Effector memory CD4-positive, alpha-beta T cell (primary cell): ENCODE data around the gene OR8D2.

Experiments
- DNase-seq, 3 donors: peaks; one replicate each; pipeline ENCODE4 v3.0.0-alpha.2; 2020
- H3K27ac ChIP-seq: 2 replicates; pipeline ENCODE4 v1.7.0; 2013; ENCODE audit warnings: mild to moderate bottlenecking, low read length, moderate library complexity; ENCODE audit not compliant: insufficient read depth, poor library complexity, severe bottlenecking
- H3K27me3 ChIP-seq: replicated peaks from 2 replicates; pipeline ENCODE4 v1.7.0; 2013; ENCODE audit warnings: mild to moderate bottlenecking, low read length; ENCODE audit not compliant: insufficient read depth, control insufficient read depth, poor library complexity, severe bottlenecking
- H3K36me3 ChIP-seq: 2 replicates; pipeline ENCODE4 v1.7.0; 2013; ENCODE audit warnings: mild to moderate bottlenecking, low read length, moderate library complexity; ENCODE audit not compliant: control insufficient read depth, insufficient read depth
- H3K4me1 ChIP-seq: 2 replicates; pipeline ENCODE4 v1.7.0; 2013; ENCODE audit warnings: low read length, mild to moderate bottlenecking; ENCODE audit not compliant: control insufficient read depth, insufficient read depth, poor library complexity, severe bottlenecking
- H3K4me3 ChIP-seq: 2 replicates; pipeline ENCODE4 v1.7.0; 2013; ENCODE audit warnings: low read length, low read depth, mild to moderate bottlenecking; ENCODE audit not compliant: insufficient read depth, poor library complexity, severe bottlenecking
- H3K9me3 ChIP-seq: 2 replicates; pipeline ENCODE4 v1.7.0; 2013; ENCODE audit warnings: mild to moderate bottlenecking, low read length, moderate library complexity; ENCODE audit not compliant: control insufficient read depth
- total RNA-seq, 3 donors: gene quantifications; one replicate each; lab custom pipeline; 2026; lab: John Stamatoyannopoulos, UW

OR8D2 gene
- 0 reads per million in 3 donors for total RNA-seq

- no peaks in the 10 kb centered on the region for H3K9me3 ChIP-seq
- H3K27ac ChIP-seq = no peak within 1 kb of the TSS
- no peaks in the 10 kb centered on the region for H3K36me3 ChIP-seq
- H3K4me3 ChIP-seq = no peak within 1 kb of the TSS
- no peaks in the 10 kb centered on the region for H3K27me3 ChIP-seq
- no peaks in the 10 kb centered on the region for H3K4me1 ChIP-seq
- no peak for DNase-seq
These were observed at the start of gene OR8D2 for GRCh38 chr11:124320097-124320496. Gene OR8D2 (minus strand): TSS chr11:124320197. CDS start chr11:124320197, 0 bp downstream.

GRCh38 chr11:124359566-124359965 is 39.6 kb upstream of the OR8D2 start:
- no peaks in the 10 kb centered on the region for H3K27me3 ChIP-seq
- H3K27ac ChIP-seq = no peak overlapping the region
- no peaks in the 10 kb centered on the region for H3K4me1 ChIP-seq
- no peaks in the 10 kb centered on the region for H3K36me3 ChIP-seq
- H3K4me3 ChIP-seq = no peak overlapping the region
- no peaks in the 10 kb centered on the region for H3K9me3 ChIP-seq
- no peak for DNase-seq

DNA sequence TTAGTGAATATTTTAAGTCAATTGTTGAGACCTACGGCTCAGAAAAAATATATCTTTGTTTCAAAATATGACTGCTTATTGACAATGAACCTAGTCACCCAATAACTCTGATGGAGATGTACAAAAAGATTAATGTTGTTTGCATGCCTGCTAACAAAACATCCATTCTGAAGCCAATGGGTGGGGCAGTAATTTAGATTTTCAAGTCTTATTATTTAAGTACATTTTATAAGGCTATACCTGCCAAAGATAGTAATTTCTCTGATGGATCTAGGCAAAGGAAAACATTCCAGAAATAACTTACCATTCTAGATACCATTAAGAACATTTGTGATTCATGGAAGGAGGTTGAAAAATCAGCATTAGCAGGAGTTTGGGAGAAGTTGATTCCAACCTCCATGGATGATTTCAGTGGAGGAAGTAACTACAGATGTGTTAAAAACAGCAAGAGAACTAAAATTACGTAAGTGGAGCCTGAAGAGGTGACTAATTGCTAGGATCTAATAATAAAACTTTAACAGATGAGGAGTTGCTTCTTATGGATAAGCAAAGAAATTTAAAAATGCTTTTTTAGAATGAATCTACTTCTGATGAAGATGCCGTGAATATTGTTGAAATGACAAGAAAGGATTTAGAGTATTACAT is 26.4 kb upstream of the OR8D2 start:
- Histone ChIP-seq H3K36me3 (no peaks in the 10 kb centered on the region), H3K4me1 (no peaks in the 10 kb centered on the region), H3K27me3 (no peaks in the 10 kb centered on the region), H3K27ac (no peak overlapping the region), H3K4me3 (no peak overlapping the region), H3K9me3 (no peaks in the 10 kb centered on the region)
- no peak for DNase-seq

DNA sequence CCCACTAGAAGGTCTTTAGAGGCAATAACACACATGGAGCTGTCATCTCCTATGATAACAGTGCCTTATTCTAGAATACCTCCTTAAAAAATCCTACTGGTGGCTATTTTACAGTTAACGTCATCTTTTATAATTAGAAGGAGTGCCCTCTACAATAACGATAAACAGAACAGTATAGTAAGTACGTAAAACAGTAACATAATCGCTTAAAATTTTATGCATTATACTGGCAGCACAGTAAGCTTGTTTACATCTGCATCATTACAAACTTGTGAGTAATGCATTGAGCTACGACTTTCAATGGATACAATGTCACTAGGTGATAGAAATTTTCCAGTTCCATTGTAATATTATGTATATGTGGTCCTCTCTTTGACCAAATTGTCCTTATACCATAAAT is 24.3 kb upstream of the OR8D2 start:
- DNase-seq = no peak
- H3K9me3 ChIP-seq = no peaks in the 10 kb centered on the region
- no peaks in the 10 kb centered on the region for H3K4me1 ChIP-seq
- no peaks in the 10 kb centered on the region for H3K27me3 ChIP-seq
- H3K36me3 ChIP-seq = no peaks in the 10 kb centered on the region
- no peak overlapping the region for H3K4me3 ChIP-seq
- H3K27ac ChIP-seq = no peak overlapping the region

DNA sequence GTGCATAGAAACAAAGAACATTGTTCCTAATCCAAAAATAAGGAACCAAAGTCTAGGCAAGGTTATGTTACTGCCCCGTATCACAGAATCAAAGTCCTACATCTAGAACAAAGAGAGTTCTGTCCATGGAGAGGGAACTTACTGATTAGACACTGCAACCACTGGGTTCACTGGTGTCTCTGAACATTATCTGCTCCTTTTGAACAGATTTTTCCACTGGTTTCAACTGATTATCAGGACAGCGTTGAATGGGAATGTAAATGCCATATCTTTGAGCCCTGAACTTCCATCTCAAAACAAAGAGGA is 20.1 kb upstream of the OR8D2 start:
- Histone ChIP-seq H3K4me1 (no peaks in the 10 kb centered on the region), H3K27ac (no peak overlapping the region), H3K36me3 (no peaks in the 10 kb centered on the region), H3K9me3 (no peaks in the 10 kb centered on the region), H3K4me3 (no peak overlapping the region), H3K27me3 (no peaks in the 10 kb centered on the region)
- DNase-seq = no peak

DNA sequence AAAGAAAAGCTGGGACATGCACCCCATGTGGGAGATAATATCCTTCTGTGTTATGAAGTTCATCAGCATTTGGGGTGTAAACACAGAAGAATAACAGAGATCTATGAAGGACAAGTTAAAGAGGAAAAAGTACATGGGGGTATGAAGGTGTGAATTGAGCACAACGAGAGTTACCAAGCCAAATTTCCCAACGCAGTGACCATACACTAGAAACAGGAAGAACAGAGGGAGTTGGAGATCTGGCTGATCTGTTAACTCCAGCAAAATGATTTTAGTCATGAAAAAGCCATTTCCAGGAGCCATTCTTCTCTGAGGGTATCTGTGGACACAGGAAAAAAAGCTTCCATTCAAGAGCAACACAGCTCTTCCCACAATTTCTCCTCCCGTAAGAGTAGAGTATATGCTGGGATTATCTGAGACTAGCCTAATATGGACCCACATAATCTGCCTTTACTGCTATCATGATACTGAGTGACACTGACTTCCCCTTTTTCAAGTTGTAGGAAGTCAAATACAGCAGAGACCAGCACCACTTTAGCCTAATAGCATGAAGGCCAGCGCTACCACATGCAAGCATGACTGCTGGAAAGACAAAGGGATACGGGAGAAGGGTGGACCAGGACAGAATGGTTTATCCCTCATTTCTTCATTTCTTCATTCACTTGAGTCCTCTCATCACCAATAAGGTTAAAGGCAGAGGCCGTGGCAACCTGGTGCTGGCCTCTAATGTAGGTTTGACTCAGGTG is 19.6 kb upstream of the OR8D2 start:
- Histone ChIP-seq H3K36me3 (no peaks in the 10 kb centered on the region), H3K27ac (no peak overlapping the region), H3K4me1 (no peaks in the 10 kb centered on the region), H3K4me3 (no peak overlapping the region), H3K27me3 (no peaks in the 10 kb centered on the region), H3K9me3 (no peaks in the 10 kb centered on the region)
- DNase-seq = no peak

DNA sequence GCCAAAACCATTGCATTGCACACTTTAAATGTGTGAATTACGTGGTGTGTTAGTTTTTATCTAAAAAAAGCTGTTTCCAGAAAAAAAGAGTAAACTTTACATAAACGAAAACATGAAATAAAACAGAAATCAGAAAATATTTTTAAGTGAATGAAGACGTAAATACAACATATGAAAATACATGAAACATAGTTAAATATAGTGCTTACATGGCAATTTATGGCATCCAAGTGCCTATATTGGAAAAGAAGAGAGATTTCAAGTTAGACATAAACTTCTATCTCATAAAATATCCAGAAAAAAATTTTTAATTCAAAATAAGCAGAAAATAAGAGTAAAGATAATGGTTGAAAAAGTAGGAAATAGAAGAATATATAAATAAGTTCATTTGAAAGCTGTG is 11.9 kb upstream of the OR8D2 start:
- Histone ChIP-seq H3K4me3 (no peak overlapping the region), H3K4me1 (no peaks in the 10 kb centered on the region), H3K9me3 (no peaks in the 10 kb centered on the region), H3K27ac (no peak overlapping the region), H3K36me3 (no peaks in the 10 kb centered on the region), H3K27me3 (no peaks in the 10 kb centered on the region)
- DNase-seq = no peak

- no peaks in the 10 kb centered on the region for H3K27me3 ChIP-seq
- H3K36me3 ChIP-seq = no peaks in the 10 kb centered on the region
- no peak overlapping the region for H3K4me3 ChIP-seq
- DNase-seq = no peak
- H3K27ac ChIP-seq = no peak overlapping the region
- H3K9me3 ChIP-seq = no peaks in the 10 kb centered on the region
- no peaks in the 10 kb centered on the region for H3K4me1 ChIP-seq
These were observed 9.9 kb upstream of the OR8D2 start for GRCh38 chr11:124329787-124330478.

- Histone ChIP-seq H3K27ac (no peak overlapping the region), H3K4me1 (no peaks in the 10 kb centered on the region), H3K4me3 (no peak overlapping the region), H3K27me3 (no peaks in the 10 kb centered on the region), H3K36me3 (no peaks in the 10 kb centered on the region), H3K9me3 (no peaks in the 10 kb centered on the region)
- no peak for DNase-seq
These were observed 7.8 kb upstream of the OR8D2 start for GRCh38 chr11:124327775-124328174.

DNA sequence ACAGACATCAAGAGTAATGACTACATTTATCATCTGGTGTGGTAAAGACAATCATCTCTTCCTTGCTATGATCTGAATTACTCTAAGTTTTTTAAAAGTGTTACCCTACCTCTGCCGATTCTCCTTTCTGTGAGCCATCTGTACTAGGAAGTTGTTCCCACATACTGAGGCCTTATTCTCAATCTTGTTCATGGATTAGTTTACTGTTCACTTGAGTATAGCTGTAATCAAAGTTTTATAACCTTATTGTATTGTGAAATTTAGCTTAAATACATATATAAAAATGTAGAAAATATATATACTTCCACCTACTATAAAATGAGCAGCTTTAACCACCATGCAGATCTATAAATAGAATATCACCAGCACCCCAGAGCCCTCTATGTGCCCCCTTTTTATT is 2.4 kb upstream of the OR8D2 start:
- Histone ChIP-seq H3K9me3 (no peaks in the 10 kb centered on the region), H3K4me3 (no peak overlapping the region), H3K27ac (no peak overlapping the region), H3K4me1 (no peaks in the 10 kb centered on the region), H3K36me3 (no peaks in the 10 kb centered on the region), H3K27me3 (no peaks in the 10 kb centered on the region)
- DNase-seq = no peak
